LNCaP clone FGC (cell line): ENCODE results near the gene STKLD1.
"Not testable (repeated sequence)": the region's sequence is repeated elsewhere in the genome, so short reads cannot be mapped to it uniquely, and the experiment has no call there.

ENCODE experiments used
- DNase-seq: peaks from one replicate; pipeline ENCODE4 v3.0.0-alpha.2; 2011; ENCODE audit warnings: low read depth
- H3K4me3 ChIP-seq: 2 replicates; pipeline ENCODE4 v1.5.1; 2011; ENCODE audit warnings: mild to moderate bottlenecking, low read depth, low read length, control low read depth
- TF ChIP-seq, protein P1 (sequence below): IDR thresholded peaks from 2 replicates; pipeline ENCODE4 v1.5.1; 2012; ENCODE audit warnings: mild to moderate bottlenecking; ENCODE audit not compliant: control insufficient read depth, insufficient read depth; ENCODE audit errors: extremely low read depth

Gene STKLD1

DNA sequence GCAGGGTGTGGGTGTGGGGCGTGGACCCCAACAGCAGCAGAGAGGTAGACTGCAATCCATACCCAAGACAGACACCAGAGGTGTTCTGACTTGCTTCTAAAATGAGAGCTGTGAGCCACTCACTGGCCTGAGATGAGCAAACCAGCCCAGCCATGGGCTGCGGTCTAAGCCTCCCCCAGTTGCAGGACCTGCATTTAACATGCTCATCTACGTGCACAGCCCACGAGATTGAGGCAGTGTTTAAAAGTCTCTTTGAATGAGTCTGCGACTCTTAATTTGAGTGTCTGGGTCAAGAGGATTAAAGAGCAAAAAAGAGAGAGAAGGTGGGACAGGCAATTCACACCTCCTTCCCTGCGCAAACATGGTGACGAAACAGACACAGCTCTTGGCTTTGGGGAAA lies 6.2 kb upstream of the STKLD1 start:
- no peak for DNase-seq
- H3K4me3 ChIP-seq, result no peak overlapping the region
- TF ChIP-seq, protein P1, sequence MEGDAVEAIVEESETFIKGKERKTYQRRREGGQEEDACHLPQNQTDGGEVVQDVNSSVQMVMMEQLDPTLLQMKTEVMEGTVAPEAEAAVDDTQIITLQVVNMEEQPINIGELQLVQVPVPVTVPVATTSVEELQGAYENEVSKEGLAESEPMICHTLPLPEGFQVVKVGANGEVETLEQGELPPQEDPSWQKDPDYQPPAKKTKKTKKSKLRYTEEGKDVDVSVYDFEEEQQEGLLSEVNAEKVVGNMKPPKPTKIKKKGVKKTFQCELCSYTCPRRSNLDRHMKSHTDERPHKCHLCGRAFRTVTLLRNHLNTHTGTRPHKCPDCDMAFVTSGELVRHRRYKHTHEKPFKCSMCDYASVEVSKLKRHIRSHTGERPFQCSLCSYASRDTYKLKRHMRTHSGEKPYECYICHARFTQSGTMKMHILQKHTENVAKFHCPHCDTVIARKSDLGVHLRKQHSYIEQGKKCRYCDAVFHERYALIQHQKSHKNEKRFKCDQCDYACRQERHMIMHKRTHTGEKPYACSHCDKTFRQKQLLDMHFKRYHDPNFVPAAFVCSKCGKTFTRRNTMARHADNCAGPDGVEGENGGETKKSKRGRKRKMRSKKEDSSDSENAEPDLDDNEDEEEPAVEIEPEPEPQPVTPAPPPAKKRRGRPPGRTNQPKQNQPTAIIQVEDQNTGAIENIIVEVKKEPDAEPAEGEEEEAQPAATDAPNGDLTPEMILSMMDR, result no peak

DNA sequence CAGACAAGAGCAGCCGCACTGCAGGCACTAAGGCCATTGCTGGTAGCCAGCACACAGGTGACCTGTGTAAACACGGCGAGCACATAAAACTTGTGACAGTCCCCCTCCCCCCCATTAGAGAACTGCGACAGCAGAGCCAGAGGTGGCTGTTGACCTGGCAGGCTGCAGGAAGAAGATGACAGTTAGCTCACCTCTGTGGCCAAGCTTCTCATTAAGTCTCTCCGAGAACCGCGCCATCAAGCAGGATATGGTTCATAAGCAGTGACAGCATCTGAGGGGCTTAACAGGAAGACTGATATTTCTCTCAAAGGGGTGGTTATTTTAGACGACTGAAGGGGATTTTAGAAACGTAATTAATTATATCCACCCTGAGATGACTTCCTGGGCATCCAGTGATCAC lies 5.5 kb upstream of the STKLD1 start:
- no peak overlapping the region for H3K4me3 ChIP-seq
- TF ChIP-seq, protein P1, result no peak
- peak; percentile 33 for DNase-seq

DNA sequence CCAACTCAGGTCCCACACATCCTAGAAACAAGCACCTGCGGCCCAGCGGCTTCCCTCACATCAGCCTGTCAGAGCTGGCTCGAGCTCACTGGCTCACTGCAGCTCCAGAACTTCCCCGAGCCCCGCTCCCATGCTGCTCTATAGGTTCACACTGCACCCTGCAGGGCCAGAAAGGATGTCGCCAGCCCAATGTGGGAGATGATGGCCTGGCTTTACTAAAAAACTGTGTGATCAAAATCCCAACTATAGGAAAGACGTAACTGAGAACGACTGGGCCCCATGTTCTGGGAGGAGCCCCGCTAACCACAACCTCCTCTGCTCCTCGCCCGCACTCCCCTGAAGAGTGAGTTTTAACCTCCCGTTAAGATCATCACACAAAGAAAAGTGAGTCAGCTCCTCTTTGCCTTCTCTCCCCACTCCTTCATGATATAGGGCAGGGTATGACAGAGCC lies 4.9 kb upstream of the STKLD1 start:
- no peak overlapping the region for H3K4me3 ChIP-seq
- TF ChIP-seq, protein P1, result no peak
- no peak for DNase-seq

DNA sequence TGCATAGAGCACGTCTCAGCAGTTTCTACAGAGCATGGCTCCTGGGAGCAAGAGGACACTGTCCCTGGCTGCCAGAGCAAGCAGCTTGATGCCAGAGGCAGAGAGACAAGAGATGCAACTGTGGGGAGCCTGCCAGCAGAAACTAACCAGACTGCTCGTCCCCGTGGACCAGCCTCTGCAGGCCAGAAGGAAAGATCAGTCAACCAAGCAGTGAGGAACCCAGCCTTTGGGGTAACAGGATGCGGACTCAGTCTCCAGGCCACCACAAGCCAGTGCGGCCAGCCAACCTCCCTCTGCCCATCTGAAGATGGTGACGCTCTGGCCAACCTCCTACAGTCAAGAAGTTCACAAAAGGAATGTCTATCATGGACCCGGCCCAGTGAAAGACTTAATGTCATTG lies 4.0 kb upstream of the STKLD1 start:
- TF ChIP-seq, protein P1, result no peak
- no peak for DNase-seq
- H3K4me3 ChIP-seq, result no peak overlapping the region

DNA sequence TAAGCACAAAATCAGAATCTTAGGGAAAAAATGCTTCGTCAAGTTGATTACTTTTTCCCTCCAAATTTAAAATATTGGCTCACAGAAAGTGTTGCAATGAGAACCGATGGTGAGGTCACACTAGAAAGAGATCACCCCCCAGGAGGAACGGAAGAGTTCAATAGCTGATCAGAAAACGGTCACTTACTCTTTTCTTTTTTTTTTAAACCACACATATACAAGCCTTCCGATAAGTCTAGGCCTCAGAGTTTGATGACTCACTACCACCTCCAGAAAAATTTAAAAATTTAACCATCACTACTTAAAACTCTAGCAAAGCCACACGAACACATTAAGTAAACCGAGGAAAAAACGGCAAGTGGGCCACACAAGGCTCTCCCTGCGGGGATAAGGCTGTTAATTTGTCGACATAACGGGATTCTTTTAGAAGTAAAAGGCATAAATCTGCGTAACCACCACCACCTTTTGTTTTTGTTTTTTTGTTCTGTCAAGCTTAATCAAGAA lies 1.5 kb upstream of the STKLD1 start:
- TF ChIP-seq, protein P1, result no peak
- no peak for DNase-seq

DNA sequence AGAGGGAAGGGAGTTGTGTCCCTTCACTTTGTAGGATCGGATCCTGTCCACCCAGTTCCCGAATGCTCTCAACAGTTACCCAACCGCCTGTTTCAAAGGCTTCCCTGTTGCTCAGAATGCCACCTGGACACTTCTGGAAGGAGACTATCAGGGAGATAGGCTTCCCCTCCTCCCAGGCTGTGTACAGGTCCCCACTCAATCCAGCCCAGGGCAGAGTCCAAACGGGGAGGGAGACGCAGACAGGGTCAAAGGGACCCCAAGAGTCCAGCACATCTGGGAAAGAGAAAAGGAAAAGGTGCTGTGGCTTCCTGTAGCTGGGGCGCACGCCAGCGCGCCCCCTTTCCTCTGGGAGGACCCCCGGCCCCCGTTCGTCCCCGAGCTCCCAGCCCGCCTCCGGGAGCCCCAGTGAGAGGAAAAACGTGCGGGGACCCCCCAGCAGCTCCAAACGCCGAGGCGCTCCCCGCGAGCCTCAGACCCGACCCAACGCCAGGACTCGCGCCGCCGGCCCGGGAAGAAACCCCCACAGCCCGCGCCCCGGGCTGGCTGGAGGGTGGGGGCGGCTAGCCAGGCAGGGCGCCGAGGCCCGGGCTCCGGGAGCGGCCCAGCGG lies 946 bp upstream of the STKLD1 start:
- TF ChIP-seq, protein P1, result peak; percentile 20; the same call in 1 of the 2 replicates
- no peak for DNase-seq
- H3K4me3 ChIP-seq, result peak overlapping the region; percentile 83

More for the DNA sequence above, 1.5 kb upstream of the STKLD1 start:
- H3K4me3 ChIP-seq, result peak overlapping the region; percentile 83

DNA sequence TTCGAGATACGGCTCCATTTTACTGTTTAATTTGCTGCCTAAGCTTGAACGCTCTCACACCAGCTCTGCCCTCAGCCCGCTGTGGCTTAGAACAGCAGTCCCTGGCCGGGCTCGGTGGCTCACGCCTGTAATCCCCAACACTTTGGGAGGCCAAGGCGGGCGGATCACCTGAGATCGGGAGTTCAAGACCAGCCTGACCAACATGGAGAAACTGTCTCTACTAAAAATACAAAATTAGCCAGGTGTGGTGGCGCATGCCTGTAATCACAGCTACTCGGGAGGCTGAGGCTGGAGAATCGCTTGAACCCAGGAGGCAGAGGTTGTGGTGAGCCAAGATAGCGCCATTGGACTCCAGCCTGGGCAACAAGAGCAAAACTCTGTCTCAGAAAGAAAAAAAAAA lies 1.1 kb downstream of the STKLD1 start:
- DNase-seq, H3K4me3 ChIP-seq: not testable (repeated sequence)
